Fibroblast of villous mesenchyme (primary cell): ENCODE measurements around the gene TNFAIP3. TPM values are rescaled to one million over a fixed set of nuclear protein-coding genes. Genes with fewer than 3 reads are reported as not detected.

ENCODE experiments used
- DNase-seq: peaks from one replicate; pipeline ENCODE4 v3.0.0-alpha.2; 2010; ENCODE audit warnings: low read depth
- H3K4me3 ChIP-seq: 2 replicates; pipeline ENCODE4 v1.5.1; 2011; ENCODE audit warnings: low read depth, mild to moderate bottlenecking, low read length
- CTCF ChIP-seq: IDR thresholded peaks from 2 replicates; pipeline ENCODE4 v1.5.1; 2012; ENCODE audit warnings: low read depth, mild to moderate bottlenecking, low read length; ENCODE audit not compliant: insufficient read depth
- total RNA-seq: library from RNA; depleted of rRNA; stranded (reverse); fragments of >200 nt; gene quantifications from 2 replicates; pipeline ENCODE4 v1.2.3, GENCODE V29; 2012

TNFAIP3 gene
- total RNA-seq, 1 donor: 3.9 TPM

- TF ChIP-seq CTCF: no peak
- no peak overlapping the region for H3K4me3 ChIP-seq
- peak; percentile 57 for DNase-seq
These were observed 17.7 kb upstream of the TNFAIP3 start for GRCh38 chr6:137849181-137849980.

GRCh38 chr6:137849981-137850714 is 16.9 kb upstream of the TNFAIP3 start:
- H3K4me3 ChIP-seq: no peak overlapping the region
- no peak for DNase-seq
- no peak for TF ChIP-seq CTCF

GRCh38 chr6:137850816-137851602 is 16.1 kb upstream of the TNFAIP3 start:
- no peak for TF ChIP-seq CTCF
- DNase-seq: peak; percentile 71
- no peak overlapping the region for H3K4me3 ChIP-seq

GRCh38 chr6:137851669-137852068 is 15.4 kb upstream of the TNFAIP3 start:
- no peak for DNase-seq
- H3K4me3 ChIP-seq: no peak overlapping the region
- no peak for TF ChIP-seq CTCF

- DNase-seq: no peak
- TF ChIP-seq CTCF: no peak
These were observed 14.7 kb upstream of the TNFAIP3 start for GRCh38 chr6:137852346-137852745.

GRCh38 chr6:137852811-137853210 is 14.2 kb upstream of the TNFAIP3 start:
- no peak overlapping the region for H3K4me3 ChIP-seq
- no peak for TF ChIP-seq CTCF
- no peak for DNase-seq

More at GRCh38 chr6:137852346-137852745, 14.7 kb upstream of the TNFAIP3 start:
- H3K4me3 ChIP-seq: no peak overlapping the region
